Measurements from ENCODE around the gene PRB2.
"Not testable (repeated sequence)": the region's sequence is repeated elsewhere in the genome, so short reads cannot be mapped to it uniquely, and the experiment has no call there.

The PRB2 gene

GRCh38 chr12:11395467-11395866 is at the start of gene PRB2:
Gene PRB2, minus strand, starts transcription at chr12:11395567. Its CDS starts 38 bp downstream, at chr12:11395529.
- H3K27me3 ChIP-seq (ENCODE audit: control insufficient read depth, insufficient read depth, low read length); H3K4me3 ChIP-seq (ENCODE audit: low read depth, low read length); H3K4me1 ChIP-seq (ENCODE audit: control insufficient read depth, insufficient read depth, low read length); H3K27ac ChIP-seq (ENCODE audit: low read depth, low read length); H3K9me3 ChIP-seq (ENCODE audit: control insufficient read depth, insufficient read depth, low read length); H3K36me3 ChIP-seq (ENCODE audit: control insufficient read depth, insufficient read depth, low read length); H3K9ac ChIP-seq (ENCODE audit: low read depth, low read length): not testable (repeated sequence)

DNA sequence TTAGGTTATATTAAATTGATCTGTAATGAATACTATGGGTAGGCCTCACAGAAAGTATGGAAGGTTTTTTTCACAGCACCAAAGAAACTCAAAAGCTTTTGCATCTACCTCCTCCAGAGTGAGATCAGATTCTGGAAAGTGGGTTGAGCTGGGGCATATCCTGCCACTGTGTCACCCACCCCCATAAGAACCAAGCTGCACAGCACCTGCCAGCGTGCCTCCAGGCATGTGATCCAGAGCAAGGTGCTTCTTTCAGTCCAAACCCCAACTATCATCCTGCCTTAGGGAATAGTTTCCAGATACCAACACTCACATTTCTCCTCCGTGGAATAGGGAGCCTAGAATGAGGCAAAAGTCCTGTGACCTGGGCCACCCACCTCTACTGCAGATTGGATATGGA is 42.6 kb upstream of the PRB2 start:
- H3K27ac ChIP-seq (ENCODE audit: low read depth, low read length), result no peak overlapping the region
- no peaks in the 10 kb centered on the region for H3K27me3 ChIP-seq (ENCODE audit: control insufficient read depth, insufficient read depth, low read length)
- no peak overlapping the region for H3K9ac ChIP-seq (ENCODE audit: low read depth, low read length)
- H3K4me1 ChIP-seq (ENCODE audit: control insufficient read depth, insufficient read depth, low read length), result no peaks in the 10 kb centered on the region
- no peaks in the 10 kb centered on the region for H3K36me3 ChIP-seq (ENCODE audit: control insufficient read depth, insufficient read depth, low read length)
- no peak overlapping the region for H3K4me3 ChIP-seq (ENCODE audit: low read depth, low read length)
- no peaks in the 10 kb centered on the region for H3K9me3 ChIP-seq (ENCODE audit: control insufficient read depth, insufficient read depth, low read length)

GRCh38 chr12:11433664-11434063 is 38.3 kb upstream of the PRB2 start:
- Histone ChIP-seq H3K4me3 (ENCODE audit: low read depth, low read length) (no peak overlapping the region), H3K27me3 (ENCODE audit: control insufficient read depth, insufficient read depth, low read length) (no peaks in the 10 kb centered on the region), H3K9ac (ENCODE audit: low read depth, low read length) (no peak overlapping the region), H3K9me3 (ENCODE audit: control insufficient read depth, insufficient read depth, low read length) (no peaks in the 10 kb centered on the region), H3K4me1 (ENCODE audit: control insufficient read depth, insufficient read depth, low read length) (no peaks in the 10 kb centered on the region), H3K36me3 (ENCODE audit: control insufficient read depth, insufficient read depth, low read length) (no peaks in the 10 kb centered on the region), H3K27ac (ENCODE audit: low read depth, low read length) (no peak overlapping the region)

GRCh38 chr12:11431486-11431885 is 36.1 kb upstream of the PRB2 start:
- Histone ChIP-seq H3K27me3 (ENCODE audit: control insufficient read depth, insufficient read depth, low read length) (no peaks in the 10 kb centered on the region), H3K9ac (ENCODE audit: low read depth, low read length) (no peak overlapping the region), H3K27ac (ENCODE audit: low read depth, low read length) (no peak overlapping the region), H3K36me3 (ENCODE audit: control insufficient read depth, insufficient read depth, low read length) (no peaks in the 10 kb centered on the region), H3K4me3 (ENCODE audit: low read depth, low read length) (no peak overlapping the region), H3K4me1 (ENCODE audit: control insufficient read depth, insufficient read depth, low read length) (no peaks in the 10 kb centered on the region), H3K9me3 (ENCODE audit: control insufficient read depth, insufficient read depth, low read length) (no peaks in the 10 kb centered on the region)

DNA sequence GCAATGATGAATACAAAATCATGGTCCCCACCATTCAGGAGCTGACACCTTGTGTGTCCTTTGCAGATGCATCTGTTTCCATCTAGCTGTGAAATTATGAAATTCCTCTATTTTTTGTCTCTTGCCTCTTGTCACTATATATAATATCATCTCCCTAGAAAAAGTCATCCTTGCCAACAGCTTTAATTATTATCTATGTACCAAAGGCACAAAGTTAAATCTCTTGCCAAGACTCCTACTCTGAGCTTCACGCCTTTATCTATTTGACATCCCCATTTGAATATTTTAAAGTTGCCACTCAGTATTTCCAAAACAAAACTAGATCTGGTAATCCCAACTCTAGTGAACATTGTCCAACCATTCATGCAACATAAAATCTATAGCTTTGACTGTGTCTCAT is 32.0 kb upstream of the PRB2 start:
- H3K9me3 ChIP-seq (ENCODE audit: control insufficient read depth, insufficient read depth, low read length), result no peaks in the 10 kb centered on the region
- no peaks in the 10 kb centered on the region for H3K4me1 ChIP-seq (ENCODE audit: control insufficient read depth, insufficient read depth, low read length)
- no peak overlapping the region for H3K9ac ChIP-seq (ENCODE audit: low read depth, low read length)
- H3K27ac ChIP-seq (ENCODE audit: low read depth, low read length), result no peak overlapping the region
- H3K27me3 ChIP-seq (ENCODE audit: control insufficient read depth, insufficient read depth, low read length), result no peaks in the 10 kb centered on the region
- no peak overlapping the region for H3K4me3 ChIP-seq (ENCODE audit: low read depth, low read length)
- no peaks in the 10 kb centered on the region for H3K36me3 ChIP-seq (ENCODE audit: control insufficient read depth, insufficient read depth, low read length)

- Histone ChIP-seq H3K9me3 (ENCODE audit: control insufficient read depth, insufficient read depth, low read length) (peaks cover 11% of the 10 kb centered on the region), H3K4me1 (ENCODE audit: control insufficient read depth, insufficient read depth, low read length) (no peaks in the 10 kb centered on the region), H3K4me3 (ENCODE audit: low read depth, low read length) (no peak overlapping the region), H3K27me3 (ENCODE audit: control insufficient read depth, insufficient read depth, low read length) (no peaks in the 10 kb centered on the region), H3K9ac (ENCODE audit: low read depth, low read length) (no peak overlapping the region), H3K27ac (ENCODE audit: low read depth, low read length) (no peak overlapping the region), H3K36me3 (ENCODE audit: control insufficient read depth, insufficient read depth, low read length) (no peaks in the 10 kb centered on the region)
These were observed 17.4 kb upstream of the PRB2 start for GRCh38 chr12:11412731-11413130.

- Histone ChIP-seq H3K9me3 (ENCODE audit: control insufficient read depth, insufficient read depth, low read length) (no peaks in the 10 kb centered on the region), H3K27me3 (ENCODE audit: control insufficient read depth, insufficient read depth, low read length) (no peaks in the 10 kb centered on the region), H3K4me3 (ENCODE audit: low read depth, low read length) (no peak overlapping the region), H3K36me3 (ENCODE audit: control insufficient read depth, insufficient read depth, low read length) (no peaks in the 10 kb centered on the region), H3K4me1 (ENCODE audit: control insufficient read depth, insufficient read depth, low read length) (no peaks in the 10 kb centered on the region), H3K9ac (ENCODE audit: low read depth, low read length) (no peak overlapping the region), H3K27ac (ENCODE audit: low read depth, low read length) (no peak overlapping the region)
These were observed 12.7 kb upstream of the PRB2 start for GRCh38 chr12:11408096-11408495.

DNA sequence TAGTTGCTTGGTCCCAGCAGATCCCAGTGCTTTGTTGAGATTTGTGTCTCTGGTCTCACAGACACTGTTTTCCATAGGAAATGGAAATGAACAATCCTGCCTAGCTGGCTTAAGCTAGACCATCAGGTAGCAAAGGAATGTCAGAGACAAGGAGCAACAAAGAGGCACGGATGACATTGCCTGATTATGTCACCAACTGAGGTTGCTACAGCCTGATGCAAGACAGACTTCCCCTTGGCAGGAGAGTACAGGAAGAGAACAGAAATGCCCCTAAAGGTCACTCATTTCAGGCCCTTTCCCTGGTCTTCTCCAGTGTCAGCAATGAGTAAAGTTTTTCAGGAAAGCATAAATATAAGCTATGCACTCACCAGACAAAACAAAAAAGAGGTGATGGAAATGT is 2.0 kb upstream of the PRB2 start:
- no peak overlapping the region for H3K9ac ChIP-seq (ENCODE audit: low read depth, low read length)

GRCh38 chr12:11391456-11391855 is 3.9 kb downstream of the PRB2 start:
- H3K27me3 ChIP-seq (ENCODE audit: control insufficient read depth, insufficient read depth, low read length); H3K27ac ChIP-seq (ENCODE audit: low read depth, low read length); H3K9ac ChIP-seq (ENCODE audit: low read depth, low read length); H3K9me3 ChIP-seq (ENCODE audit: control insufficient read depth, insufficient read depth, low read length); H3K36me3 ChIP-seq (ENCODE audit: control insufficient read depth, insufficient read depth, low read length); H3K4me3 ChIP-seq (ENCODE audit: low read depth, low read length); H3K4me1 ChIP-seq (ENCODE audit: control insufficient read depth, insufficient read depth, low read length): not testable (repeated sequence)

More for the DNA sequence above, 2.0 kb upstream of the PRB2 start:
- Histone ChIP-seq H3K4me3 (ENCODE audit: low read depth, low read length) (no peak overlapping the region), H3K9me3 (ENCODE audit: control insufficient read depth, insufficient read depth, low read length) (no peaks in the 10 kb centered on the region), H3K27me3 (ENCODE audit: control insufficient read depth, insufficient read depth, low read length) (no peaks in the 10 kb centered on the region), H3K27ac (ENCODE audit: low read depth, low read length) (no peak overlapping the region), H3K36me3 (ENCODE audit: control insufficient read depth, insufficient read depth, low read length) (no peaks in the 10 kb centered on the region), H3K4me1 (ENCODE audit: control insufficient read depth, insufficient read depth, low read length) (no peaks in the 10 kb centered on the region)

GRCh38 chr12:11377420-11377819 is 17.9 kb downstream of the PRB2 start:
- not testable (repeated sequence) for H3K4me1 ChIP-seq (ENCODE audit: control insufficient read depth, insufficient read depth, low read length); H3K36me3 ChIP-seq (ENCODE audit: control insufficient read depth, insufficient read depth, low read length)
- peaks cover 19% of the 10 kb centered on the region for H3K9me3 ChIP-seq (ENCODE audit: control insufficient read depth, insufficient read depth, low read length)

DNA sequence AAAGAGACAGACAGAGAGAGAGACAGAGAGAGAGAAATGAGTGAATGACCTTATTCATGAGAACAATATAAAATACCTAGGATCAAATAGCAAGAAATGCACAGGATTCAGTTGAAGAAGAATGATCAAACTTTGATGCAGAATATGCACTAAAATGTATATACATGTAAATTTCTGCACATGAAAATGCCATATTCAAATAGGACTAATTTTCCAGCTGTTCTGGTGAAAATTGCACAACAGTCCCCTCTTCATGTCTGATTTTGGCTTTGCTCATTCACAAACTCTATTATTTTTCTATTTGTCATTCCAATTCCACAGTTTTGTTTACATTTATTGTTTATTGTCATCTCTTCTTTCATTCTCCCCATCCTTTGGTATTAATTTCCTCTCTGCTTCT is 34.2 kb downstream of the PRB2 start:
- no peak overlapping the region for H3K9ac ChIP-seq (ENCODE audit: low read depth, low read length)
- no peaks in the 10 kb centered on the region for H3K27me3 ChIP-seq (ENCODE audit: control insufficient read depth, insufficient read depth, low read length)

More at GRCh38 chr12:11377420-11377819, 17.9 kb downstream of the PRB2 start:
- H3K9ac ChIP-seq (ENCODE audit: low read depth, low read length); H3K27ac ChIP-seq (ENCODE audit: low read depth, low read length); H3K4me3 ChIP-seq (ENCODE audit: low read depth, low read length); H3K27me3 ChIP-seq (ENCODE audit: control insufficient read depth, insufficient read depth, low read length): not testable (repeated sequence)

More for the DNA sequence above, 34.2 kb downstream of the PRB2 start:
- no peaks in the 10 kb centered on the region for H3K36me3 ChIP-seq (ENCODE audit: control insufficient read depth, insufficient read depth, low read length)
- no peaks in the 10 kb centered on the region for H3K4me1 ChIP-seq (ENCODE audit: control insufficient read depth, insufficient read depth, low read length)
- no peak overlapping the region for H3K4me3 ChIP-seq (ENCODE audit: low read depth, low read length)
- H3K27ac ChIP-seq (ENCODE audit: low read depth, low read length), result no peak overlapping the region
- H3K9me3 ChIP-seq (ENCODE audit: control insufficient read depth, insufficient read depth, low read length), result no peaks in the 10 kb centered on the region

All from HUES48 (cell line).